Globus pallidus (tissue), 1 donor: Measurements from ENCODE around the gene UBTD1.
"Not testable (repeated sequence)": the region's sequence is repeated elsewhere in the genome, so short reads cannot be mapped to it uniquely, and the experiment has no call there.

Experiments used
- DNase-seq: peaks from one replicate; pipeline ENCODE4 v3.0.0-alpha.2; 2015; ENCODE audit warnings: low spot score

The UBTD1 gene, protein sequence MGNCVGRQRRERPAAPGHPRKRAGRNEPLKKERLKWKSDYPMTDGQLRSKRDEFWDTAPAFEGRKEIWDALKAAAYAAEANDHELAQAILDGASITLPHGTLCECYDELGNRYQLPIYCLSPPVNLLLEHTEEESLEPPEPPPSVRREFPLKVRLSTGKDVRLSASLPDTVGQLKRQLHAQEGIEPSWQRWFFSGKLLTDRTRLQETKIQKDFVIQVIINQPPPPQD

DNA sequence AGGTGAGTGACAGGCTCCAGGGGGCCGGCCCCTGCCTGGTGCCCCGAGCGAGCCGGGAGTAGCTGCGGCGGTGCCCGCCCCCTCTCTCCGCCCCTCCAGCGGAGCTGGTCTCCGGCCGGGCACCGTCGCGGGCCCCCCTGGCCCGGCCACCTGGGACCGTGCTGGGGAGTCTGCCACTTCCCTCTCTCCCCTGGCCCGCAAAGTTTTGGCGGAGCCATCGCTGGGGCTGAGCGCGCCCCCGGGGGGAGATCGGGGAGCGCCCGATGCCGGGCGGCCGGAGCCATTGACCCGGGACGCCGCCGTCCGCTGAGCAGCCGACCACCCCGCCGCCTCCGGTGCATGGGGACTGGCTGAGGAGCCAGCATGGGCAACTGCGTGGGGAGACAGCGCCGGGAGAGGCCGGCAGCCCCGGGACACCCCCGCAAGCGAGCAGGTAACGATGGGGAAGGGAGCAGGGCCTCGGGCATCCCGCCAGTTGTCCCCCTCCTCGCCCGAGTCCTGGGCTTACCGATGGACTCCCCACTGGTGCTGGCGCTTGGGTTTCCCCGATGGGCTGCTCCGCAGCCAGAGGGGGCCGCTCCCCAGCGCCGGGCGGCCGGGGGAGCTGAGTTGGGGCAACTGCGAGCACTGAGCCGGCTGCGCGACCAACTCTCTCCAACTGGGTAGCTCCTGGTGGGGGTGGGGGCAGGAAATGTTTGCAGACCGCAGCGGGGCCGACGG is at the start of gene UBTD1:
Gene UBTD1, plus strand, starts transcription at position 84 of the 720 bp plus-strand sequence. Its CDS starts 280 bp downstream, at position 364.
- peak; percentile 64 for DNase-seq

DNA sequence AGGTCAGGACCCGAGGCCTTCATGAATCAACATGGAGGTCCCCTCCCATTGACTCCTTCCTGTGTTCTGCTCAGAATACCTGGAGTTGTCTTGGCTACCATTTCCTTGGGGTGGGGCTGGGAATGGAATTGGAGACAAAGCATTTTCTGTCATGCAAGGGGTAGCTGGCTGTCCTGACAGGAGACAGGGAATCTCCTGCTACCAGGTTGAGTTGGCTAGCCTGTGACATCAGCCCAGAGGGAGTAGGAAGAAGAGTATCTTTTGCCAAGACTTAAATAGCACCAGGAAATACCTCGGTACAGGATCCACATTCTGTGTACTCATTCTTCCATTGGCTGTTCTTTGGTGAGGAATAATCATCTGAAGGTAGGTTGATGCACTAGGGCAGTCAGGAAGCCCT is 47.9 kb upstream of the UBTD1 start:
- DNase-seq, result no peak

DNA sequence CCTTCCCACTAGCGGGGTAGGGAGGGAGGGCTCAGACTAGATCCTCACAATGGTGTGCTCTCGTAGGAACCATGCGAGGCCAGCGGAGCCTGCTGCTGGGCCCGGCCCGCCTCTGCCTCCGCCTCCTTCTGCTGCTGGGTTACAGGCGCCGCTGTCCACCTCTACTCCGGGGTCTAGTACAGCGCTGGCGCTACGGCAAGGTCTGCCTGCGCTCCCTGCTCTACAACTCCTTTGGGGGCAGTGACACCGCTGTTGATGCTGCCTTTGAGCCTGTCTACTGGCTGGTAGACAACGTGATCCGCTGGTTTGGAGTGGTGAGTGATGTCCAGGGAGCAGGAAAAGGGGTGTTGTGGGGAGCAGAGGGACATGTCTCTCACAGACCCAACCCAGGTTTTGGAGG is 47.1 kb upstream of the UBTD1 start:
- DNase-seq, result no peak

DNA sequence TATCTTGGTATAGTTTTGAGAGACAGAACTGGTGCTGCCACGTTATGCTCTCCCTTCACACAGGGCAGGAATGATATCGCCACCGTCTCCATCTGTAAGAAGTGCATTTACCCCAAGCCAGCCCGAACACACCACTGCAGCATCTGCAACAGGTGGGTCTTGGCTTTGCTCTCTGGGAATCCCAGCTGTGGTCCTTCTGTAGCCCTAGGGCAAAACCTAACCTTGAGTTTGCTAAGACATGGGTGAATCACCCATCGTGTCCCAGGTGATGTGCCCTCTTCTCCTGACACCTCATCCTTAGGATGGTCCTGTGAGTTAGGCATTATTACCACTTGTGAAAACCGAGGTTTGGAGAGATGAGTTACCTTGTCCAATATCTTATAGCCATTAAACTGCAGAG is 46.4 kb upstream of the UBTD1 start:
- no peak for DNase-seq

DNA sequence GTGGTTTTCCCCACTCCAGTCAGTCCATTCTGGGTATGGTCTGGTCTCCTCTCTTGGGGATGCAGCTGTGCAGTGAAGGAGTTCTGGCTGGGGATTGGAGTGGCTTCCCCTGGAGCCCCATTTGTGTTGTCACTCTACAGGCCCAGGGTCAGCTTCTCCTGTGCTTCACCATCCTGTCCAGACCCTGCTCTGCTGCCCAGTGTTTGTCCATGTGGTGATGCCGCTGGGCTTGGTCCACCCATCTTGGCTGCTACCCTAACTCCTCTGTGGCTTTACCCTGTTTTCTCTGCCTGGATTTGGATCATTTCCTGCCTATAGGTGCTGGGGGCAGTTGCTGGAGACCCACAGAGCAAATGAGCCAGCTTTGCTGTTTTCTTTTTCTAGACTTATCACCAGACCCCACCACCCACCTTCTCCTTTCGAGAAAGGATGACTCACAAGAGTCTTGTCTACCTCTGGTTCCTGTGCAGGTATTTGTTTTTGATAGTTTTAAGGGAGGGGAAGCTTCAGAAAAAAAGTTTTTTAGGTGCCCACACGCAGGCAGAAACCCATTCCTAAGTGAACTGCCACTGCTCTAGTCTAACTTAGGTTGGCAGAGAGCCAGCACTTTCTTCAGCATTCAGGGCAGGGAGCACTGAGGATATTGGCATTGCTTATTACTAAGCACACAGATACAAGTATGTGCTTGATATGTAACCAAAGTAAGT is 44.2 kb upstream of the UBTD1 start:
- no peak for DNase-seq

- no peak for DNase-seq
These were observed 42.6 kb upstream of the UBTD1 start for GRCh38 chr10:97456034-97456685.

- DNase-seq, result no peak
These were observed 42.0 kb upstream of the UBTD1 start for GRCh38 chr10:97456686-97457065.

GRCh38 chr10:97459111-97459510 is 39.6 kb upstream of the UBTD1 start:
- DNase-seq, result no peak

- no peak for DNase-seq
These were observed 38.8 kb upstream of the UBTD1 start for GRCh38 chr10:97459933-97460332.

GRCh38 chr10:97462309-97462708 is 36.4 kb upstream of the UBTD1 start:
- DNase-seq, result no peak

DNA sequence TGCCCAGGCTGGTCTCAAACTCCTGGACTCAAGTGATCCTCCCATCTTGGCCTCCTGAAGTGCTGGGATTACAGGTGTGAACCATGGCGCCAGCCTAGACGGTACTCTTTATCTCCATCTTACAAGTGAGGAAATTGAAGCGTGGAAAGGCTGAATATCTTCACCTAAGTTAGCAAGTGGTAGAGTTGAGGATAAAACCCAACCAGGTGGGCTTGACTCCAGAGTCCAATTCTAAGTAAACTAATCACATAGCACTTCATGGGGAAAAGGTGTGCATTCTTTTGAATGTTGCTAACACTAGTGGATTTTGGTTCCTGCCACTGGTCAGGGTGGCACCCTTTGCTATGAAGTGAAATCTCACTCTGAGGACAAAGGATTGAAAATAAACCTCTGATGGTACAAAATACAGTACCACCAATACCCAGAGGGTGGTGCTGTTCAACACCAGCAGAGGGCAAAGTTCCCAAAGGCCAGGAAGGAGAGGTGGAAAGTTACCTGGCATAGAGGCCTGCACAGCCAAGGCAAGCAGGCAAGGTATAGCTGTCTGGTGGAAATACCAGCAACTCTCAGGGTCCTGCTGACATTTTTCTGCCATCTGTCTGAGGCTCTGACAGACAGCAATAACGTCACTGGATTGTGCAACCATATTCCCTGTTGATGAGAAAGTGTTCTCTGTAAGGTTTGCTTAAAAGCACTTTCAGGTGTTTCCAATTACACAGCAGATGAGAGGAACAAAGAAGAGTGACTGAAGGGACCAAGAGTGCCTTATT is 35.2 kb upstream of the UBTD1 start:
- DNase-seq, result peak; percentile 54

- DNase-seq, result no peak
These were observed 34.5 kb upstream of the UBTD1 start for GRCh38 chr10:97464226-97464625.

GRCh38 chr10:97465982-97466381 is 32.7 kb upstream of the UBTD1 start:
- DNase-seq, result no peak

- DNase-seq, result no peak
These were observed 32.0 kb upstream of the UBTD1 start for GRCh38 chr10:97466755-97467154.

GRCh38 chr10:97468162-97468561 is 30.6 kb upstream of the UBTD1 start:
- no peak for DNase-seq

DNA sequence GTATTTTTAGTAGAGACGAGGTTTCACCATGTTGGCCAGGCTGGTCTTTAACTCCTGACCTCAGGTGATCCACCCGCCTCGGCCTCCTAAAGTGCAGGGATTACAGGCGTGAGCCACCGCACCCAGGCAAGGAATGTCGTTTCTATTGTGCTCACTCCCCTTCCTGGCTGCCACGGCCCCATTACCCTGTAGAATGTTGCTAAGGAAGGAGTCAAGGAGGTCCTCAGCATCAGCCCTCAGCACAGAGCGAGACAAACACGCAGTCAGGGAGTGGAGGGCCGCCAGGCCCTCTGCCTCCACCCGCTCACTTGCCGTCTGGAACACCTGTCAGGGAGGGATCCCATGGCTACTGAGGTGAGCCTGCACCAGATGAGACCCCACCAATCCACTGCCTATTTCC is 29.9 kb upstream of the UBTD1 start:
- DNase-seq, result not testable (repeated sequence)

- no peak for DNase-seq
These were observed 23.8 kb upstream of the UBTD1 start for GRCh38 chr10:97474918-97475317.

GRCh38 chr10:97475936-97476594 is 22.7 kb upstream of the UBTD1 start:
- no peak for DNase-seq

GRCh38 chr10:97479410-97479809 is 19.3 kb upstream of the UBTD1 start:
- not testable (repeated sequence) for DNase-seq

- DNase-seq, result no peak
These were observed 18.8 kb upstream of the UBTD1 start for GRCh38 chr10:97479939-97480338.

DNA sequence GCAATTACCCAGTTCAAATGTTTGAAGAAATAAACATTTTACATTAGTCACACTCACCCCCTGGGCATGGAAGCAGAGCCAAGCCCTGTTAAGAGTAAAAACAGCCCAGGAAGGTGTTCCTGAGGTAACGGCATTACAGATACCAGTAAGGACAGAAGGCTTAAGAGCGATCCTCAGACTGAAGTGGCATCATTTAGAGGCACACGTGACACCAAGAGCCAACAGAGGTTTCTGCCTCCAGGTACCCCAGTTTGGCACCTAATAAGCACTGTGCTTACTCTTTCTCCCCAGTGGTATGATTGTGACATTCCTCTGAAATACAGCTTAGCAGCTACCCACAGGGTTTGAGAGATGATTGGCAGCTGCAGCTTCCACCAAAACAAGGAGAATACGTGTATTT is 17.7 kb upstream of the UBTD1 start:
- DNase-seq, result no peak
